Panc1 (cell line): ENCODE data around the gene DBH.

Experiments used
- POLR2AphosphoS5 ChIP-seq: IDR thresholded peaks from 2 replicates; pipeline ENCODE4 v1.6.1; 2012; ENCODE audit warnings: mild to moderate bottlenecking, low read depth, low read length, moderate library complexity
- SIN3A ChIP-seq: IDR thresholded peaks from 2 replicates; pipeline ENCODE4 v1.6.1; 2012; ENCODE audit warnings: low read depth, mild to moderate bottlenecking, low read length, moderate library complexity, borderline replicate concordance; ENCODE audit not compliant: insufficient read depth
- TCF7L2 ChIP-seq: IDR thresholded peaks from 2 replicates; pipeline ENCODE4 v1.6.1; 2011; ENCODE audit warnings: mild to moderate bottlenecking, low read depth, low read length, inconsistent platforms
- TF ChIP-seq, protein P1 (sequence below): fragments of 450-650 bp; IDR thresholded peaks from 2 replicates; pipeline ENCODE4 v1.5.1; 2017; ENCODE audit warnings: mild to moderate bottlenecking
- TF ChIP-seq, protein P2 (sequence below), 2 experiments: IDR thresholded peaks; 2 replicates each; pipeline ENCODE4 v1.6.1; 2011 to 2012; ENCODE audit warnings: low read depth in 2 of 2, control low read depth in 1 of 2, low read length in 1 of 2, mild to moderate bottlenecking in 1 of 2, moderate library complexity in 1 of 2; ENCODE audit not compliant: insufficient read depth in 1 of 2

DNA sequence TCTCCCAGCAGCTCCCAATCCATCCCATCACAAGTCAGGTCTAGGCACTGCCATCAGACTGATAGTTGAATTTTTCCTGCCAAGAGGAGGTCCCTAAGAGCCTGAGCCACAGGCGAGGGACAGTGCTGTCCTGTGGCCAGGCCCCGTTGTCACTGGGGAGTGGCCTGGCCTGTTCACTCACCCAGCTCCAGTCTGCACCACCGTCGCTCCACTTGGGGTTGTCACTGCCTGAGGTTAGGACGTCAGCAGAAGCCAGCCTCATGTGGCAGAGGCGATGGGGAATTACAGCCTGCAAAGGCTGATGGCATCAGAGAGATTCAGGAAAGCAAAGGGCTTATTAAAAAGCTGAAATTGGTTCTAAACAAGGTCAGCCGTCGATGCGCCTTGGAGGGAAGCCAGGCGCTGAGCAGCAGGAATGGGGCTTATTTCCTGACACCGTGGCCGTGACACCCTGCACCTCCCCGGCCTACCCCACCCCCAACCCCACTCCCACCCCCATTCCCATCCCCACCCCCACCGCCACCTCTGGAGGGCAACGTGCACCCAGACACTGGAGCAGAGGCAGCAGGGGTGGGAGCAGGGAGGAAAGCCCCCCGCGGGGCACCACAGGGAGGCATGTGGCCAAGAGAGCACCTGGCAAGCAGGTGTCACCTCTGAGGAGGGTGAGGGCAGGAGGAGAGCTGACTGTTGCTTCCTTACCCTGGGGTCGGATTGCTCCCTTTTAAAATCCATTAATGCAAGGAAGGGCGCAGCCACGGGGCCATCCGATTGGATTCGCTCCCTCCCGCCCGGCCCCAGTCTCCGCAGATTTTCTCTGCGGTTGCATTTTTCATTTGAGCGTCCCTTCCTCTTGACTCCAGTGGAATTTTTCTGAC lies 3.1 kb upstream of the DBH start:
- TF ChIP-seq, protein P1, sequence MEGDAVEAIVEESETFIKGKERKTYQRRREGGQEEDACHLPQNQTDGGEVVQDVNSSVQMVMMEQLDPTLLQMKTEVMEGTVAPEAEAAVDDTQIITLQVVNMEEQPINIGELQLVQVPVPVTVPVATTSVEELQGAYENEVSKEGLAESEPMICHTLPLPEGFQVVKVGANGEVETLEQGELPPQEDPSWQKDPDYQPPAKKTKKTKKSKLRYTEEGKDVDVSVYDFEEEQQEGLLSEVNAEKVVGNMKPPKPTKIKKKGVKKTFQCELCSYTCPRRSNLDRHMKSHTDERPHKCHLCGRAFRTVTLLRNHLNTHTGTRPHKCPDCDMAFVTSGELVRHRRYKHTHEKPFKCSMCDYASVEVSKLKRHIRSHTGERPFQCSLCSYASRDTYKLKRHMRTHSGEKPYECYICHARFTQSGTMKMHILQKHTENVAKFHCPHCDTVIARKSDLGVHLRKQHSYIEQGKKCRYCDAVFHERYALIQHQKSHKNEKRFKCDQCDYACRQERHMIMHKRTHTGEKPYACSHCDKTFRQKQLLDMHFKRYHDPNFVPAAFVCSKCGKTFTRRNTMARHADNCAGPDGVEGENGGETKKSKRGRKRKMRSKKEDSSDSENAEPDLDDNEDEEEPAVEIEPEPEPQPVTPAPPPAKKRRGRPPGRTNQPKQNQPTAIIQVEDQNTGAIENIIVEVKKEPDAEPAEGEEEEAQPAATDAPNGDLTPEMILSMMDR: no peak
- TF ChIP-seq, protein P2, sequence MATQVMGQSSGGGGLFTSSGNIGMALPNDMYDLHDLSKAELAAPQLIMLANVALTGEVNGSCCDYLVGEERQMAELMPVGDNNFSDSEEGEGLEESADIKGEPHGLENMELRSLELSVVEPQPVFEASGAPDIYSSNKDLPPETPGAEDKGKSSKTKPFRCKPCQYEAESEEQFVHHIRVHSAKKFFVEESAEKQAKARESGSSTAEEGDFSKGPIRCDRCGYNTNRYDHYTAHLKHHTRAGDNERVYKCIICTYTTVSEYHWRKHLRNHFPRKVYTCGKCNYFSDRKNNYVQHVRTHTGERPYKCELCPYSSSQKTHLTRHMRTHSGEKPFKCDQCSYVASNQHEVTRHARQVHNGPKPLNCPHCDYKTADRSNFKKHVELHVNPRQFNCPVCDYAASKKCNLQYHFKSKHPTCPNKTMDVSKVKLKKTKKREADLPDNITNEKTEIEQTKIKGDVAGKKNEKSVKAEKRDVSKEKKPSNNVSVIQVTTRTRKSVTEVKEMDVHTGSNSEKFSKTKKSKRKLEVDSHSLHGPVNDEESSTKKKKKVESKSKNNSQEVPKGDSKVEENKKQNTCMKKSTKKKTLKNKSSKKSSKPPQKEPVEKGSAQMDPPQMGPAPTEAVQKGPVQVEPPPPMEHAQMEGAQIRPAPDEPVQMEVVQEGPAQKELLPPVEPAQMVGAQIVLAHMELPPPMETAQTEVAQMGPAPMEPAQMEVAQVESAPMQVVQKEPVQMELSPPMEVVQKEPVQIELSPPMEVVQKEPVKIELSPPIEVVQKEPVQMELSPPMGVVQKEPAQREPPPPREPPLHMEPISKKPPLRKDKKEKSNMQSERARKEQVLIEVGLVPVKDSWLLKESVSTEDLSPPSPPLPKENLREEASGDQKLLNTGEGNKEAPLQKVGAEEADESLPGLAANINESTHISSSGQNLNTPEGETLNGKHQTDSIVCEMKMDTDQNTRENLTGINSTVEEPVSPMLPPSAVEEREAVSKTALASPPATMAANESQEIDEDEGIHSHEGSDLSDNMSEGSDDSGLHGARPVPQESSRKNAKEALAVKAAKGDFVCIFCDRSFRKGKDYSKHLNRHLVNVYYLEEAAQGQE (IDR thresholded peaks at IDR 0.05; ENCODE audit: insufficient read depth in 1 of 2, low read depth in 2 of 2, low read length in 1 of 2): no peak
- no peak for TF ChIP-seq POLR2AphosphoS5
- no peak for TF ChIP-seq TCF7L2
- TF ChIP-seq SIN3A: no peak
